ENCODE measurements around the gene YIPF3. TPM values are rescaled to one million over a fixed set of nuclear protein-coding genes. Genes with fewer than 3 reads are reported as not detected.

The YIPF3 gene
- total and polyA plus RNA-seq, 9 of the 15 experiments (the other 6 are each of a cell fraction or from before 2014, with no cell fraction given) = 27.5 to 75.3 (median 57.6) TPM

- TF ChIP-seq FOXP4 (CRISPR knock-in tag; IDR thresholded peaks at IDR 0.05; ENCODE audit: borderline replicate concordance) (no peak), ETS2 (tag; IDR thresholded peaks at IDR 0.05; ENCODE audit: borderline replicate concordance, poor library complexity, severe bottlenecking) (no peak), POLR2A (conservative IDR thresholded peaks at IDR 0.05) (peak; percentile 73), MBD1 (CRISPR knock-in tag; IDR thresholded peaks at IDR 0.05) (0 out of 2 replicates have a peak, but pooled peaks have one; percentile 51), KLF13 (tag; IDR thresholded peaks at IDR 0.05; ENCODE audit: borderline replicate concordance, low read depth) (peak; percentile 63; the same call in 1 of the 2 replicates), MYNN (IDR thresholded peaks at IDR 0.05) (peak; percentile 61), MYNN (CRISPR knock-in tag; IDR thresholded peaks at IDR 0.05) (no peak), SREBF1 (IDR thresholded peaks at IDR 0.05; ENCODE audit: borderline replicate concordance, low read depth, low read length) (no peak), ZNF165 (CRISPR knock-in tag; IDR thresholded peaks at IDR 0.05; ENCODE audit: borderline replicate concordance) (no peak), SNIP1 (IDR thresholded peaks at IDR 0.05; ENCODE audit: low read depth) (no peak), RBM39 (optimal IDR thresholded peaks at IDR 0.05; ENCODE audit: low read depth, low read length) (no peak)
These were observed 6.5 kb downstream of the YIPF3 start, which contains the start of gene LRRC73 (continued) for GRCh38 chr6:43509984-43510826.
